ENCODE data around the gene PMFBP1.

GRCh38 chr16:72084445-72084844, 87.5 kb downstream of the PMFBP1 start:
- TF ChIP-seq EZH2 (IDR thresholded peaks at IDR 0.05; ENCODE audit: borderline replicate concordance, insufficient read depth, low read depth, low read length, poor library complexity, severe bottlenecking) (no peak), CTCF (IDR thresholded peaks at IDR 0.05) (no peak)
